Activated naive CD8-positive, alpha-beta T cell treated with anti-CD3 and anti-CD28 coated beads, Interleukin-2, amount 50 U/mL, for 16 hours (primary cell): Measurements from ENCODE around the gene SERPINE1.
"Not testable (repeated sequence)": the region's sequence is repeated elsewhere in the genome, so short reads cannot be mapped to it uniquely, and the experiment has no call there.

ENCODE experiments used
- DNase-seq: peaks from one replicate; pipeline ENCODE4 v3.0.0-alpha.2; 2020; ENCODE audit warnings: low read depth, low spot score

SERPINE1 gene

GRCh38 chr7:101126651-101127459 lies at the start of gene SERPINE1:
Gene SERPINE1, plus strand, starts transcription at chr7:101127104. Its CDS starts 1,290 bp downstream, at chr7:101128394.
- no peak for DNase-seq

GRCh38 chr7:101077303-101078086 lies 49.4 kb upstream of the SERPINE1 start:
- peak; percentile 71 for DNase-seq

- DNase-seq: no peak
These were observed 45.5 kb upstream of the SERPINE1 start for GRCh38 chr7:101081432-101081831.

GRCh38 chr7:101084865-101085161 lies 42.1 kb upstream of the SERPINE1 start:
- DNase-seq: no peak

- peak; percentile 51 for DNase-seq
These were observed 41.5 kb upstream of the SERPINE1 start, which contains the start of gene TRIM56 for GRCh38 chr7:101085162-101085964. Gene TRIM56, plus strand, starts transcription at chr7:101085481. Its CDS starts 1,832 bp downstream, at chr7:101087313.

- DNase-seq: no peak
These were observed 39.4 kb upstream of the SERPINE1 start for GRCh38 chr7:101087334-101088068.

GRCh38 chr7:101088069-101088425 lies 38.9 kb upstream of the SERPINE1 start:
- no peak for DNase-seq

- no peak for DNase-seq
These were observed 37.9 kb upstream of the SERPINE1 start for GRCh38 chr7:101088858-101089529.

GRCh38 chr7:101089876-101090275 lies 37.0 kb upstream of the SERPINE1 start:
- DNase-seq: no peak

- not testable (repeated sequence) for DNase-seq
These were observed 34.5 kb upstream of the SERPINE1 start for GRCh38 chr7:101092266-101092905.

GRCh38 chr7:101093906-101094305 lies 33.0 kb upstream of the SERPINE1 start:
- DNase-seq: no peak

GRCh38 chr7:101094376-101094775 lies 32.5 kb upstream of the SERPINE1 start:
- no peak for DNase-seq

- no peak for DNase-seq
These were observed 32.0 kb upstream of the SERPINE1 start for GRCh38 chr7:101094791-101095375.

GRCh38 chr7:101096331-101096956 lies 30.5 kb upstream of the SERPINE1 start:
- DNase-seq: no peak

- no peak for DNase-seq
These were observed 30.0 kb upstream of the SERPINE1 start for GRCh38 chr7:101096957-101097347.

GRCh38 chr7:101097561-101097960 lies 29.3 kb upstream of the SERPINE1 start:
- no peak for DNase-seq

- DNase-seq: no peak
These were observed 26.7 kb upstream of the SERPINE1 start for GRCh38 chr7:101099969-101100781.
